Spleen (tissue), 11 donors: ENCODE results near the gene NDUFC1. TPM values are rescaled to one million over a fixed set of nuclear protein-coding genes. Genes with fewer than 3 reads are reported as not detected.
A peak's percentile ranks its signal among the peaks of the same experiment; 100 is the strongest.

ENCODE experiments used
- DNase-seq: peaks from one replicate; pipeline ENCODE4 v3.0.0-alpha.2; 2020
- H3K27ac ChIP-seq, 8 donors: fragments of 200-600 bp; sonication (generic) in 7 of 8; 1 replicate in 4 of 8; 2 replicates in 4 of 8; pipeline versions ENCODE4 v1.5.0 to v1.8.0; 2016 to 2021; ENCODE audit warnings: inconsistent platforms in 4 of 8, mild to moderate bottlenecking in 4 of 8, moderate library complexity in 1 of 8
- H3K27me3 ChIP-seq, 7 donors: fragments of 200-600 bp; sonication (generic) in 6 of 7; replicated peaks in 1 of 7; 1 replicate in 4 of 7; 2 replicates in 3 of 7; pipeline versions ENCODE4 v1.5.0 to v1.8.0; 2016 to 2021; ENCODE audit warnings: inconsistent platforms in 3 of 7, mild to moderate bottlenecking in 1 of 7
- H3K36me3 ChIP-seq, 6 donors: fragments of 200-600 bp; sonication (generic) in 5 of 6; 1 replicate in 4 of 6; 2 replicates in 2 of 6; pipeline versions ENCODE4 v1.5.0 to v1.8.0; 2016 to 2021; ENCODE audit warnings: inconsistent platforms in 2 of 6
- H3K4me1 ChIP-seq, 6 donors: fragments of 200-600 bp; sonication (generic) in 5 of 6; 1 replicate in 3 of 6; 2 replicates in 3 of 6; pipeline versions ENCODE4 v1.5.0 to v1.8.0; 2016 to 2021; ENCODE audit warnings: inconsistent platforms in 3 of 6
- H3K4me3 ChIP-seq, 8 donors: fragments of 200-600 bp; sonication (generic) in 7 of 8; 1 replicate in 4 of 8; 2 replicates in 4 of 8; pipeline versions ENCODE4 v1.5.0 to v1.8.0; 2016 to 2021; ENCODE audit warnings: inconsistent platforms in 4 of 8, mild to moderate bottlenecking in 4 of 8, moderate library complexity in 2 of 8
- H3K9me3 ChIP-seq, 8 donors: fragments of 200-600 bp; sonication (generic) in 7 of 8; 1 replicate in 4 of 8; 2 replicates in 4 of 8; pipeline versions ENCODE4 v1.5.0 to v1.8.0; 2016 to 2021; ENCODE audit warnings: inconsistent platforms in 4 of 8
- CTCF ChIP-seq, 11 experiments: fragments of 200-600 bp in 7 of 11; fragments of 450-650 bp in 4 of 11; sonication (generic) in 4 of 11; IDR thresholded peaks in 8 of 11; conservative IDR thresholded peaks in 3 of 11; 1 replicate in 7 of 11; 2 replicates in 4 of 11; pipeline versions ENCODE4 v1.4.0 to v1.8.0; 2016 to 2021; ENCODE audit warnings: antibody characterized with exemption in 11 of 11, inconsistent platforms in 4 of 11, mild to moderate bottlenecking in 1 of 11
- POLR2A ChIP-seq, 3 donors: fragments of 450-650 bp; IDR thresholded peaks; one replicate each; pipeline ENCODE4 v1.5.1; 2017; ENCODE audit warnings: antibody characterized with exemption in 3 of 3, mild to moderate bottlenecking in 1 of 3
- POLR2AphosphoS5 ChIP-seq, 3 donors: sonication (generic); formaldehyde crosslinking; IDR thresholded peaks; one replicate each; pipeline ENCODE4 v1.5.1; 2017; ENCODE audit warnings: antibody characterized with exemption in 3 of 3
- WGBS, 5 donors: extraction: QIAGEN DNeasy Blood & Tissue Kit in 3 of 5; methylation state at CpG; one replicate each; pipeline versions ENCODE4 v1.1.5 to v1.1.7; 2013 to 2018; 5-methylcytosine and 5-hydroxymethylcytosine counted together
- intact Hi-C: fragments of 100-400 bp; cut with DNase I; formaldehyde crosslinking; loops from one replicate; pipeline ENCODE4 v1.15.0; 2023; ENCODE audit warnings: low total_unique reads
- polyA plus RNA-seq, 3 donors: library from polyadenylated mRNA; stranded (reverse); fragments of 200-250 nt; gene quantifications; one replicate each; pipeline ENCODE4 v1.2.1, GENCODE V29; 2013
- total RNA-seq, 7 donors: library from RNA; depleted of rRNA in 3 of 7; stranded (reverse); fragments of >200 nt in 3 of 7; fragmentation: NEBNext Ultra II Directional in 4 of 7; extraction: Animal tissue kit (Norgen Biotek cat#: 25700) in 4 of 7; gene quantifications; one replicate each; pipeline versions ENCODE4 v1.1.0 to v1.2.1, GENCODE V29; 2016 to 2021
- donor health status: healthy with polysubstance abuse.
- donor health status: DM: no; HTN: no; CAD: no; lungs with moderate emphysema.
- donor health status: DM: no; HTN: no; CAD: no.
- donor health status: Bipolar disorder and iron deficiency.
- donor health status: healthy.
- donor health status: DM: no; HTN: no; CAD: no.
- donor health status: DM: yes; HTN: yes; CAD: no.

Gene NDUFC1
- total and polyA plus RNA-seq, 10 donors: 27.8 to 92.8 (median 46.3) TPM

GRCh38 chr4:139297001-139297410 is 5.3 kb downstream of the NDUFC1 start:
- no peak overlapping the region for H3K27ac ChIP-seq
- H3K9me3 ChIP-seq: no peaks in the 10 kb centered on the region
- peaks cover 15 to 76% (median 46%) of the 10 kb centered on the region in 6 donors for H3K4me1 ChIP-seq
- H3K36me3 ChIP-seq: peaks cover 0 to 24% (median 11%) of the 10 kb centered on the region in 6 donors
- WGBS, 5 donors: 87 to 91% (median 89%) methylated on average over 2 of the region's 2 CpGs
- intact Hi-C loops: loop anchor here (5.0 to 10.0 kb wide), 2 partner anchors 70 to 202 kb away; no protein-coding TSS in a partner anchor
- no peaks in the 10 kb centered on the region for H3K27me3 ChIP-seq
- no peak overlapping the region for H3K4me3 ChIP-seq
- DNase-seq: no peak
- no peak for TF ChIP-seq POLR2AphosphoS5 (IDR thresholded peaks at IDR 0.05)
- no peak for TF ChIP-seq POLR2A (IDR thresholded peaks at IDR 0.05)
- TF ChIP-seq CTCF (IDR thresholded peaks at IDR 0.05 in 8 of 11, conservative IDR thresholded peaks at IDR 0.05 in 3 of 11): no peak

- H3K4me1 ChIP-seq: peaks cover 15 to 81% (median 46%) of the 10 kb centered on the region in 6 donors
- intact Hi-C loops: loop anchor here (5.0 to 10.0 kb wide), 2 partner anchors 69 to 201 kb away; no protein-coding TSS in a partner anchor
- 19 to 34% (median 23%) methylated on average over 6 of the region's 6 CpGs for WGBS, 5 donors
Measured at GRCh38 chr4:139295942-139296299, 6.4 kb downstream of the NDUFC1 start.

GRCh38 chr4:139295206-139295941 is 6.9 kb downstream of the NDUFC1 start:
- DNase-seq: peak; percentile 100
- H3K27ac ChIP-seq: peak overlapping the region; percentile 54 to 93 (median 89)
- intact Hi-C loops: loop anchor here (5.0 to 10.0 kb wide), 2 partner anchors 68 to 201 kb away; no protein-coding TSS in a partner anchor
- H3K4me1 ChIP-seq: peaks cover 14 to 76% (median 42%) of the 10 kb centered on the region in 6 donors
- no peaks in the 10 kb centered on the region for H3K9me3 ChIP-seq
- 0% methylated on average over 34 to 51 of the region's 51 CpGs for WGBS, 5 donors
- no peaks in the 10 kb centered on the region for H3K27me3 ChIP-seq
- H3K4me3 ChIP-seq: peak overlapping the region; percentile 41 to 96 (median 80)
- peaks cover 0 to 41% (median 27%) of the 10 kb centered on the region in 6 donors for H3K36me3 ChIP-seq
- TF ChIP-seq POLR2AphosphoS5 (IDR thresholded peaks at IDR 0.05) (peak; percentile 85 to 93 (median 88)), POLR2A (IDR thresholded peaks at IDR 0.05) (no peak), CTCF (IDR thresholded peaks at IDR 0.05 in 8 of 11, conservative IDR thresholded peaks at IDR 0.05 in 3 of 11) (peak; percentile 83 to 99 (median 97))

More at GRCh38 chr4:139295942-139296299, 6.4 kb downstream of the NDUFC1 start:
- Histone ChIP-seq H3K27me3 (no peaks in the 10 kb centered on the region), H3K4me3 (peak overlapping the region in 7 of 8 donors; percentile 53 to 96 (median 81)), H3K36me3 (peaks cover 0 to 35% (median 22%) of the 10 kb centered on the region in 6 donors), H3K27ac (peak overlapping the region; percentile 54 to 93 (median 89)), H3K9me3 (no peaks in the 10 kb centered on the region)
- TF ChIP-seq POLR2AphosphoS5 (IDR thresholded peaks at IDR 0.05) (no peak), CTCF (IDR thresholded peaks at IDR 0.05 in 8 of 11, conservative IDR thresholded peaks at IDR 0.05 in 3 of 11) (peak in 4 of 11 experiments; percentile 1 to 70 (median 32))
- DNase-seq: no peak

GRCh38 chr4:139286186-139286698 is 16.0 kb downstream of the NDUFC1 start:
- Histone ChIP-seq H3K27me3 (no peaks in the 10 kb centered on the region), H3K36me3 (peaks cover 0 to 48% (median 29%) of the 10 kb centered on the region in 6 donors), H3K27ac (no peak overlapping the region), H3K4me3 (no peak overlapping the region), H3K9me3 (peaks cover 0 to 15% (median 11%) of the 10 kb centered on the region in 8 donors), H3K4me1 (no peaks in the 10 kb centered on the region)
- intact Hi-C loops: no loop called here
- no peak for DNase-seq
- 95 to 98% (median 97%) methylated on average over 7 of the region's 7 CpGs for WGBS, 5 donors
- TF ChIP-seq POLR2A (IDR thresholded peaks at IDR 0.05) (no peak), POLR2AphosphoS5 (IDR thresholded peaks at IDR 0.05) (no peak), CTCF (IDR thresholded peaks at IDR 0.05 in 8 of 11, conservative IDR thresholded peaks at IDR 0.05 in 3 of 11) (no peak)
